ENCODE measurements around the gene DOLPP1.

DNA sequence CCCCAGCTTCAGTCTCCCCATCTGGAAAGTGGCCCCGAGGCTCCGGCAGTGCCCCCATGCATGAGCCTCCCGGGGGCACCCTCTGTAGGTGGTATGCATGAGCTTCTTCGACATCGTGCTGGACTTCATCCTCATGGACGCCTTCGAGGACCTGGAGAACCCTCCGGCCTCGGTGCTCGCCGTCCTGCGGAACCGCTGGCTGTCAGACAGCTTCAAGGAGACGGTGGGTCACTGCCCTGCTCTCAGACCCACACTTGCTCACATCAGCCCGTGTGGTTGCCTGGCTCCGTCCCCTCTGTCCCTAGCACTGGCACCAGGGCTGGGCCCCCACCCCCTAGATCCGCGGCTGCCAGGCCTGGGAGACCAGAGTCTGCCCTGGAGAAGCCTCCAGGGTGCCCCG lies 12.8 kb upstream of the DOLPP1 start:
- no peak for TF ChIP-seq POLR2A (IDR thresholded peaks at IDR 0.05; ENCODE audit: low read length)
- no peak for TF ChIP-seq GATA1 (IDR thresholded peaks at IDR 0.05; ENCODE audit: low read depth, low read length)
